HepG2 (cell line): ENCODE measurements around the gene KCTD19. TPM values are rescaled to one million over a fixed set of nuclear protein-coding genes. Genes with fewer than 3 reads are reported as not detected.

ENCODE experiments used
- ATAC-seq: fragments of 200-7000 bp; cut with Tn5 transposase; 3 replicates; pipeline ENCODE4 v1.9.1; 2020; ENCODE audit warnings: mild to moderate bottlenecking, moderate library complexity
- BruUV-seq: library from RNA; stranded (reverse); fragments of 400-500 nt; replicated peaks from 2 replicates; lab custom pipeline; 2021; lab: Mats Ljungman, UMichigan
- CTCF ChIA-PET: fragments of 300-600 bp; formaldehyde crosslinking; extraction: SDS; loops from one replicate; lab custom pipeline; 2021; ENCODE audit warnings: low total read pairs, inconsistent platforms, low intra/inter-chr PET ratio; lab: Yijun Ruan, JAX
- POLR2A ChIA-PET: fragments of 350-600 bp; sonication (Branson Sonifier 250); formaldehyde crosslinking; loops from one replicate; lab custom pipeline; 2020; ENCODE audit warnings: antibody characterized with exemption, inconsistent platforms; lab: Yijun Ruan, JAX
- DNase-seq: peaks from one replicate; pipeline ENCODE4 v3.0.0-alpha.2; 2015; ENCODE audit warnings: low spot score
- FAIRE-seq: peaks from 3 replicates; lab custom pipeline; 2011; peaks lifted over from hg19 to GRCh38; lab: Jason Lieb, UNC
- H2AFZ ChIP-seq: one replicate; pipeline ENCODE4 v1.6.1; 2011; ENCODE audit warnings: low read length, inconsistent platforms
- H3K27ac ChIP-seq: fragments of 300-600 bp; 3 replicates; pipeline ENCODE4 v1.8.0; 2011; ENCODE audit warnings: mixed run types, mild to moderate bottlenecking, mixed read lengths, low read length, inconsistent platforms; ENCODE audit not compliant: insufficient read depth; ENCODE audit errors: extremely low read length
- H3K27me3 ChIP-seq, 2 experiments: fragments of 200-600 bp in 1 of 2; 2 replicates in 1 of 2; 3 replicates in 1 of 2; pipeline versions ENCODE4 v1.6.0 to v1.8.0; 2011; ENCODE audit warnings: low read length in 2 of 2, mild to moderate bottlenecking in 2 of 2, moderate library complexity in 2 of 2, inconsistent platforms in 1 of 2; ENCODE audit not compliant: insufficient read depth in 2 of 2, control insufficient read depth in 1 of 2
- H3K36me3 ChIP-seq, 2 experiments: fragments of 200-600 bp in 1 of 2; replicated peaks in 1 of 2; 2 replicates in 1 of 2; 3 replicates in 1 of 2; pipeline versions ENCODE4 v1.5.1 to v1.8.0; 2011; ENCODE audit warnings: low read length in 2 of 2, inconsistent platforms in 1 of 2; ENCODE audit not compliant: insufficient read depth in 2 of 2, control insufficient read depth in 1 of 2
- H3K4me1 ChIP-seq: 2 replicates; pipeline ENCODE4 v1.5.1; 2012; ENCODE audit warnings: low read length, inconsistent platforms; ENCODE audit not compliant: insufficient read depth
- H3K4me2 ChIP-seq: 2 replicates; pipeline ENCODE4 v1.6.0; 2011; ENCODE audit warnings: low read depth, low read length, inconsistent platforms
- H3K4me3 ChIP-seq, 3 experiments: fragments of 200-600 bp in 1 of 3; sonication (generic), shearing (Covaris generic) in 1 of 3; replicated peaks in 1 of 3; 2 replicates each; pipeline ENCODE4 v1.5.1; 2011 to 2016; ENCODE audit warnings: low read length in 3 of 3, inconsistent platforms in 2 of 3, low read depth in 2 of 3, mild to moderate bottlenecking in 2 of 3, control low read depth in 1 of 3, mixed read lengths in 1 of 3; ENCODE audit not compliant: insufficient read depth in 1 of 3
- H3K79me2 ChIP-seq: one replicate; pipeline ENCODE4 v1.6.1; 2011; ENCODE audit warnings: low read length, inconsistent platforms; ENCODE audit not compliant: insufficient read depth
- H3K9ac ChIP-seq: 2 replicates; pipeline ENCODE4 v1.6.0; 2011; ENCODE audit warnings: mild to moderate bottlenecking, low read depth, low read length, inconsistent platforms; ENCODE audit not compliant: insufficient read depth
- H3K9me3 ChIP-seq: 2 replicates; pipeline ENCODE4 v1.5.1; 2012; ENCODE audit warnings: mild to moderate bottlenecking, low read length
- H4K20me1 ChIP-seq: 2 replicates; pipeline ENCODE4 v1.6.0; 2011; ENCODE audit warnings: inconsistent platforms, mild to moderate bottlenecking, low read length, moderate library complexity; ENCODE audit not compliant: insufficient read depth
- ATF2 ChIP-seq: sonication (generic); formaldehyde crosslinking; IDR thresholded peaks from 2 replicates; pipeline ENCODE4 v1.4.0; 2020; ENCODE audit warnings: missing genetic modification reagents
- CHCHD3 ChIP-seq: sonication (generic); formaldehyde crosslinking; IDR thresholded peaks from 2 replicates; pipeline ENCODE4 v1.8.0; 2022; ENCODE audit warnings: mild to moderate bottlenecking, missing genetic modification reagents, moderate library complexity
- ERF ChIP-seq: IDR thresholded peaks from 2 replicates; pipeline ENCODE4 v1.6.1; 2018; ENCODE audit warnings: missing biosample characterization, missing genetic modification reagents
- GPN1 ChIP-seq: sonication (generic); formaldehyde crosslinking; IDR thresholded peaks from 2 replicates; pipeline ENCODE4 v1.5.1; 2020; ENCODE audit warnings: missing genetic modification reagents, borderline replicate concordance
- GTF3A ChIP-seq: sonication (generic); formaldehyde crosslinking; conservative IDR thresholded peaks from 2 replicates; pipeline ENCODE4 v1.4.0; 2020; ENCODE audit warnings: mild to moderate bottlenecking, missing genetic modification reagents
- MLXIP ChIP-seq: sonication (generic); formaldehyde crosslinking; IDR thresholded peaks from 2 replicates; pipeline ENCODE4 v1.9.0; 2021; ENCODE audit warnings: missing genetic modification reagents, borderline replicate concordance
- MTA1 ChIP-seq: sonication (generic); formaldehyde crosslinking; IDR thresholded peaks from 2 replicates; pipeline ENCODE4 v1.4.0; 2020; ENCODE audit warnings: missing genetic modification reagents, mild to moderate bottlenecking, borderline replicate concordance
- PTBP1 ChIP-seq: fragments of 200-400 bp; formaldehyde crosslinking; IDR thresholded peaks from 2 replicates; pipeline ENCODE4 v1.6.1; 2018; ENCODE audit warnings: low read length, low read depth; ENCODE audit not compliant: poor library complexity, severe bottlenecking
- SMC3 ChIP-seq: IDR thresholded peaks from 2 replicates; pipeline ENCODE4 v1.6.1; 2011; ENCODE audit warnings: low read length, improper control_type of control experiment
- ZBTB4 ChIP-seq: sonication (generic); formaldehyde crosslinking; IDR thresholded peaks from 2 replicates; pipeline ENCODE4 v1.4.0; 2020; ENCODE audit warnings: missing genetic modification reagents, mild to moderate bottlenecking, borderline replicate concordance
- ZBTB42 ChIP-seq: sonication (generic); formaldehyde crosslinking; IDR thresholded peaks from 2 replicates; pipeline ENCODE4 v1.5.0; 2020; ENCODE audit warnings: mild to moderate bottlenecking, missing genetic modification reagents
- ZMYM2 ChIP-seq: sonication (generic); formaldehyde crosslinking; IDR thresholded peaks from 2 replicates; pipeline ENCODE4 v1.8.0; 2022; ENCODE audit warnings: mild to moderate bottlenecking, missing genetic modification reagents
- ZNF253 ChIP-seq: sonication (generic); formaldehyde crosslinking; IDR thresholded peaks from 2 replicates; pipeline ENCODE4 v1.8.0; 2022; ENCODE audit warnings: mild to moderate bottlenecking, missing genetic modification reagents, borderline replicate concordance
- ZNF282 ChIP-seq: fragments of 450-650 bp; IDR thresholded peaks from 2 replicates; pipeline ENCODE4 v1.6.1; 2018; ENCODE audit not compliant: partially characterized antibody
- ZNF34 ChIP-seq: sonication (generic); formaldehyde crosslinking; IDR thresholded peaks from 2 replicates; pipeline ENCODE4 v1.4.0; 2020; ENCODE audit warnings: mild to moderate bottlenecking, missing genetic modification reagents, borderline replicate concordance
- ZNF724P ChIP-seq: sonication (generic); formaldehyde crosslinking; IDR thresholded peaks from 2 replicates; pipeline ENCODE4 v1.8.0; 2022; ENCODE audit warnings: missing genetic modification reagents, borderline replicate concordance
- WGBS: methylation state at CpG from one replicate; pipeline ENCODE4 v1.1.6; 2017; ENCODE audit warnings: low lambda C conversion rate; 5-methylcytosine and 5-hydroxymethylcytosine counted together
- in situ Hi-C: cut with HindIII; loops from 2 replicates; pipeline ENCODE4 v1.10.0; 2017; ENCODE audit warnings: low pct_unique_long_range_greater_than_20kb; ENCODE audit not compliant: extremely low pct_ligation_motif_present
- intact Hi-C: fragments of 100-400 bp; cut with micrococcal nuclease; formaldehyde crosslinking; loops from one replicate; pipeline ENCODE4 v1.10.0; 2022; ENCODE audit not compliant: unreplicated experiment
- polyA plus RNA-seq, 8 experiments: library from polyadenylated mRNA; depleted of rRNA in 3 of 8; stranded (reverse) in 7 of 8; unstranded in 1 of 8; fragments of >200 nt; fragmentation: Illumina TruSeq in 4 of 8; extraction: Trizol in 4 of 8; gene quantifications; 2 replicates each; pipeline versions ENCODE4 v1.2.1 to v1.2.3, GENCODE V29; 2011 to 2016; ENCODE audit warnings: low read depth in 4 of 8, missing spikeins in 1 of 8, mixed read lengths in 1 of 8; ENCODE audit not compliant: insufficient read depth in 1 of 8
- total RNA-seq, 5 experiments: library from RNA; depleted of rRNA; stranded (reverse); fragments of >200 nt; fragmentation: Illumina TruSeq; extraction: Trizol; gene quantifications; 2 replicates each; pipeline ENCODE4 v1.2.3, GENCODE V29; 2016; ENCODE audit warnings: low read depth in 1 of 5

Gene KCTD19
- total and polyA plus RNA-seq, 2 of the 13 experiments (the other 11 are each of a cell fraction or from before 2014, with no cell fraction given) = not detected

- TF ChIP-seq MLXIP (CRISPR knock-in tag) = no peak
These were observed 66.0 kb downstream of the KCTD19 start (continued) for GRCh38 chr16:67260426-67261063.

GRCh38 chr16:67259705-67260104 lies 66.8 kb downstream of the KCTD19 start:
- no peak overlapping the region for H3K9ac ChIP-seq
- no peak overlapping the region for H2AFZ ChIP-seq
- no peaks in the 10 kb centered on the region for H3K9me3 ChIP-seq
- in situ Hi-C loops (no loop called here), intact Hi-C loops (no loop called here)
- FAIRE-seq = no peak
- 79% methylated on average over 12 of the region's 12 CpGs for WGBS
- H3K36me3 ChIP-seq = no peaks in the 10 kb centered on the region
- H3K27me3 ChIP-seq = peaks cover under 1 to 22% of the 10 kb centered on the region in 2 experiments; a peak in 3 of 5 replicates
- H3K4me3 ChIP-seq = no peak overlapping the region
- no peaks in the 10 kb centered on the region for H4K20me1 ChIP-seq
- POLR2A ChIA-PET = interaction anchor here (0.6 to 1.3 kb wide), 2 partner anchors 11 to 27 kb away, joined by 3 read pairs; no protein-coding TSS in a partner anchor
- no peak overlapping the region for H3K27ac ChIP-seq
- no peak overlapping the region for H3K4me2 ChIP-seq
- peaks cover 8% of the 10 kb centered on the region for H3K4me1 ChIP-seq
- DNase-seq = no peak
- CTCF ChIA-PET = no interaction called here
- BruUV-seq = no TSS peak
- H3K79me2 ChIP-seq = no peaks in the 10 kb centered on the region
- no peak for ATAC-seq
- TF ChIP-seq ZMYM2 (CRISPR knock-in tag) (no peak), ZNF253 (no peak), ZNF34 (CRISPR knock-in tag) (no peak), SMC3 (no peak), PTBP1 (no peak), ERF (CRISPR knock-in tag) (no peak), ZNF282 (no peak), ZNF724P (CRISPR knock-in tag) (no peak), ZBTB4 (CRISPR knock-in tag) (no peak), ATF2 (CRISPR knock-in tag) (no peak), ZBTB42 (CRISPR knock-in tag) (no peak), GTF3A (CRISPR knock-in tag) (no peak), MTA1 (CRISPR knock-in tag) (no peak), CHCHD3 (CRISPR knock-in tag) (no peak), GPN1 (CRISPR knock-in tag) (no peak)
